ENCODE results near the gene TCF12. TPM values are rescaled to one million over a fixed set of nuclear protein-coding genes. Genes with fewer than 3 reads are reported as not detected.

TCF12 gene
- total and polyA plus RNA-seq, 2 of the 8 experiments (the other 6 are each of a cell fraction or from before 2014, with no cell fraction given): 85.8 to 101 TPM

- no peak overlapping the region for H3K56ac ChIP-seq (replicated peaks; ENCODE audit: insufficient read length, low read depth, low read length)
- no peaks in the 10 kb centered on the region for H4K20me1 ChIP-seq (replicated peaks in 1 of 2; ENCODE audit: control insufficient read depth in 1 of 2, insufficient read depth in 2 of 2, low read length in 2 of 2)
- no peak overlapping the region for H2BK15ac ChIP-seq (ENCODE audit: low read length)
- no peak overlapping the region for H2AFZ ChIP-seq (ENCODE audit: low read length)
- WGBS, 2 experiments (ENCODE audit: extremely low coverage in 1 of 2, insufficient coverage in 1 of 2, insufficient read length in 1 of 2, insufficient replicate concordance in 2 of 2, low coverage in 1 of 2, low lambda C conversion rate in 2 of 2, missing lambda C conversion rate in 1 of 2): 85% methylated on average over 4 of the region's 4 CpGs; no CpG with 5 or more reads in 1 of the 2 experiments
- no peak overlapping the region for H2AK5ac ChIP-seq (ENCODE audit: low read depth, low read length)
- no peak overlapping the region for H3K23ac ChIP-seq (ENCODE audit: insufficient read length)
- peaks cover 0 to 14% of the 10 kb centered on the region in 2 experiments; a peak in 2 of 4 replicates for H3K79me2 ChIP-seq (ENCODE audit: control insufficient read depth in 1 of 2, insufficient read depth in 2 of 2, low read length in 2 of 2)
- no peak overlapping the region for H3K4me3 ChIP-seq (ENCODE audit: extremely low read depth in 1 of 4, insufficient read depth in 2 of 4, low read depth in 3 of 4, low read length in 4 of 4)
- no peak overlapping the region for H3K9ac ChIP-seq (replicated peaks in 1 of 4; ENCODE audit: extremely low read depth in 1 of 4, low read depth in 3 of 4, low read length in 3 of 4)
- H2BK120ac ChIP-seq (replicated peaks; ENCODE audit: low read depth, low read length): no peak overlapping the region
- no peak overlapping the region for H3K4me2 ChIP-seq (ENCODE audit: insufficient read depth in 1 of 2, low read depth in 2 of 2, low read length in 2 of 2)
- H3K23me2 ChIP-seq (ENCODE audit: low read depth, low read length): peaks cover 13% of the 10 kb centered on the region
- no peak overlapping the region for H3K4ac ChIP-seq (replicated peaks; ENCODE audit: insufficient read length, low read depth, low read length)
- CTCF ChIA-PET (ENCODE audit: partially characterized antibody): no interaction called here
- H4K5ac ChIP-seq (ENCODE audit: insufficient read length, low read depth, low read length): no peak overlapping the region
- H3K18ac ChIP-seq (ENCODE audit: extremely low read depth, low read length): no peak overlapping the region
- 0 out of 8 replicates have a peak, but pooled peaks cover 0 to under 1% (median 0%) of the 10 kb centered on the region in 4 experiments for H3K36me3 ChIP-seq (ENCODE audit: control insufficient read depth in 2 of 4, insufficient read depth in 4 of 4, low read length in 3 of 4)
- no peaks in the 10 kb centered on the region for H3K79me1 ChIP-seq (ENCODE audit: low read depth, low read length)
- H2BK12ac ChIP-seq (ENCODE audit: low read depth, low read length): no peak overlapping the region
- no peaks in the 10 kb centered on the region for H3K9me3 ChIP-seq (ENCODE audit: insufficient read depth in 2 of 2, low read depth in 1 of 2, low read length in 1 of 2)
- H4K91ac ChIP-seq (replicated peaks; ENCODE audit: insufficient read length, low read length): no peak overlapping the region
- no peak overlapping the region for H3K14ac ChIP-seq (ENCODE audit: insufficient read length)
- H3K27ac ChIP-seq (ENCODE audit: low read depth, low read length): no peak overlapping the region
- H2BK5ac ChIP-seq (ENCODE audit: low read depth, low read length): no peak overlapping the region
- no peak overlapping the region for H4K8ac ChIP-seq (ENCODE audit: extremely low read depth, insufficient read depth, low read length)
- POLR2A ChIA-PET (ENCODE audit: partially characterized antibody): no interaction called here
- DNase-seq (ENCODE audit: low read depth in 1 of 2, low spot score in 2 of 2): no peak
- H2BK20ac ChIP-seq (ENCODE audit: low read length): no peak overlapping the region
- peaks cover 0 to 3% (median 0%) of the 10 kb centered on the region in 4 experiments; a peak in 3 of 7 replicates for H3K27me3 ChIP-seq (replicated peaks in 1 of 4; ENCODE audit: control insufficient read depth in 3 of 4, extremely low read depth in 1 of 4, insufficient read depth in 3 of 4, low read length in 3 of 4)
- no peak for FAIRE-seq
- peaks cover 2 to 6% (median 4%) of the 10 kb centered on the region in 4 experiments; a peak in 6 of 7 replicates for H3K4me1 ChIP-seq (replicated peaks in 1 of 4; ENCODE audit: control insufficient read depth in 3 of 4, insufficient read depth in 4 of 4, low read length in 3 of 4)
- TF ChIP-seq RBBP5 (IDR thresholded peaks at IDR 0.05; ENCODE audit: borderline replicate concordance, low read depth, low read length) (no peak), TCF12 (IDR thresholded peaks at IDR 0.05; ENCODE audit: low read depth, low read length) (no peak)
Observed at GRCh38 chr15:56915888-56916287, 2.6 kb upstream of the TCF12 start.
